H1 (cell line): ENCODE measurements around the gene BTRC. TPM values are rescaled to one million over a fixed set of nuclear protein-coding genes. Genes with fewer than 3 reads are reported as not detected.

Experiments
- CTCF ChIA-PET: fragments of 300-600 bp; sonication (Branson Sonifier 250); formaldehyde crosslinking; loops from one replicate; lab custom pipeline; 2021; ENCODE audit not compliant: partially characterized antibody; lab: Charles Lee
- POLR2A ChIA-PET: fragments of 300-600 bp; sonication (Branson Sonifier 250); formaldehyde crosslinking; loops from one replicate; lab custom pipeline; 2021; ENCODE audit warnings: inconsistent platforms; ENCODE audit not compliant: partially characterized antibody; lab: Charles Lee
- DNase-seq, 2 experiments: peaks; one replicate each; pipeline versions ENCODE4 v3.0.0 to v3.0.0-alpha.2; 2010 to 2022; ENCODE audit warnings: low spot score in 2 of 2, low read depth in 1 of 2, mixed read lengths in 1 of 2
- FAIRE-seq: peaks from 2 replicates; lab custom pipeline; 2011; peaks lifted over from hg19 to GRCh38; lab: Jason Lieb, UNC
- H2AFZ ChIP-seq: 2 replicates; pipeline ENCODE4 v1.8.1; 2012; ENCODE audit warnings: low read length, inconsistent platforms
- H2AK5ac ChIP-seq: 2 replicates; pipeline ENCODE4 v1.6.1; 2013; ENCODE audit warnings: low read depth, low read length
- H2BK120ac ChIP-seq: replicated peaks from 2 replicates; pipeline ENCODE3; 2013; ENCODE audit warnings: low read depth, low read length, inconsistent platforms
- H2BK12ac ChIP-seq: 2 replicates; pipeline ENCODE4 v1.6.1; 2013; ENCODE audit warnings: low read depth, low read length
- H2BK15ac ChIP-seq: 2 replicates; pipeline ENCODE4 v1.6.1; 2013; ENCODE audit warnings: low read length
- H2BK20ac ChIP-seq: 2 replicates; pipeline ENCODE4 v1.6.1; 2013; ENCODE audit warnings: low read length
- H2BK5ac ChIP-seq: 2 replicates; pipeline ENCODE4 v1.6.1; 2013; ENCODE audit warnings: low read depth, low read length
- H3K14ac ChIP-seq: 2 replicates; pipeline ENCODE4 v1.6.1; 2013; ENCODE audit warnings: inconsistent platforms; ENCODE audit not compliant: insufficient read length
- H3K18ac ChIP-seq: 2 replicates; pipeline ENCODE4 v1.6.1; 2013; ENCODE audit warnings: low read length; ENCODE audit errors: extremely low read depth
- H3K23ac ChIP-seq: 2 replicates; pipeline ENCODE4 v1.6.1; 2013; ENCODE audit warnings: inconsistent platforms; ENCODE audit not compliant: insufficient read length
- H3K23me2 ChIP-seq: 2 replicates; pipeline ENCODE4 v1.6.1; 2013; ENCODE audit warnings: low read depth, low read length
- H3K27ac ChIP-seq: 2 replicates; pipeline ENCODE4 v1.6.1; 2011; ENCODE audit warnings: low read depth, low read length, inconsistent platforms
- H3K27me3 ChIP-seq, 4 experiments: replicated peaks in 1 of 4; 1 replicate in 1 of 4; 2 replicates in 3 of 4; pipeline versions ENCODE4 v1.6.1 to v1.8.1; 2011 to 2013; ENCODE audit warnings: low read length in 3 of 4, mild to moderate bottlenecking in 3 of 4, inconsistent platforms in 2 of 4, mixed read lengths in 2 of 4, moderate library complexity in 1 of 4; ENCODE audit not compliant: control insufficient read depth in 3 of 4, insufficient read depth in 3 of 4; ENCODE audit errors: extremely low read depth in 1 of 4
- H3K36me3 ChIP-seq, 4 experiments: 2 replicates each; pipeline versions ENCODE4 v1.6.1 to v1.8.1; 2011 to 2013; ENCODE audit warnings: mild to moderate bottlenecking in 4 of 4, low read length in 3 of 4, moderate library complexity in 2 of 4, control low read depth in 1 of 4, inconsistent platforms in 1 of 4; ENCODE audit not compliant: insufficient read depth in 4 of 4, control insufficient read depth in 2 of 4
- H3K4ac ChIP-seq: replicated peaks from 2 replicates; pipeline ENCODE3; 2013; ENCODE audit warnings: low read length, low read depth, mixed read lengths, inconsistent platforms; ENCODE audit not compliant: insufficient read length
- H3K4me1 ChIP-seq, 4 experiments: replicated peaks in 1 of 4; 1 replicate in 1 of 4; 2 replicates in 3 of 4; pipeline versions ENCODE4 v1.6.1 to v1.8.1; 2011 to 2013; ENCODE audit warnings: low read length in 3 of 4, inconsistent platforms in 2 of 4, mixed read lengths in 1 of 4; ENCODE audit not compliant: insufficient read depth in 4 of 4, control insufficient read depth in 3 of 4
- H3K4me2 ChIP-seq, 2 experiments: 2 replicates each; pipeline versions ENCODE4 v1.6.1 to v1.8.1; 2011 to 2013; ENCODE audit warnings: low read depth in 2 of 2, low read length in 2 of 2, control low read depth in 1 of 2, inconsistent platforms in 1 of 2, mild to moderate bottlenecking in 1 of 2; ENCODE audit not compliant: insufficient read depth in 1 of 2
- H3K4me3 ChIP-seq, 4 experiments: fragments of 200-600, 300-600 bp in 1 of 4; sonication (generic), shearing (Covaris generic), sonication (Bioruptor Twin) in 1 of 4; 2 replicates each; pipeline versions ENCODE4 v1.5.1 to v1.8.1; 2011 to 2016; ENCODE audit warnings: low read length in 4 of 4, low read depth in 3 of 4, control low read depth in 2 of 4, inconsistent platforms in 2 of 4, mild to moderate bottlenecking in 2 of 4, mixed read lengths in 1 of 4, moderate library complexity in 1 of 4; ENCODE audit not compliant: insufficient read depth in 2 of 4; ENCODE audit errors: extremely low read depth in 1 of 4
- H3K56ac ChIP-seq: replicated peaks from 2 replicates; pipeline ENCODE3; 2013; ENCODE audit warnings: low read depth, mild to moderate bottlenecking, mixed read lengths, low read length, inconsistent platforms; ENCODE audit not compliant: insufficient read length
- H3K79me1 ChIP-seq: 2 replicates; pipeline ENCODE4 v1.6.1; 2013; ENCODE audit warnings: low read depth, low read length, control low read depth
- H3K79me2 ChIP-seq, 2 experiments: 2 replicates each; pipeline versions ENCODE4 v1.6.1 to v1.8.1; 2012 to 2013; ENCODE audit warnings: low read length in 2 of 2, mild to moderate bottlenecking in 2 of 2, inconsistent platforms in 1 of 2; ENCODE audit not compliant: insufficient read depth in 2 of 2, control insufficient read depth in 1 of 2
- H3K9ac ChIP-seq, 4 experiments: replicated peaks in 1 of 4; 1 replicate in 1 of 4; 2 replicates in 3 of 4; pipeline versions ENCODE4 v1.6.1 to v1.8.1; 2011 to 2013; ENCODE audit warnings: low read depth in 3 of 4, low read length in 3 of 4, control low read depth in 2 of 4, mild to moderate bottlenecking in 2 of 4, moderate library complexity in 2 of 4, inconsistent platforms in 1 of 4; ENCODE audit errors: extremely low read depth in 1 of 4
- H3K9me3 ChIP-seq, 2 experiments: 2 replicates each; pipeline versions ENCODE4 v1.6.1 to v1.8.1; 2012 to 2013; ENCODE audit warnings: mild to moderate bottlenecking in 2 of 2, moderate library complexity in 2 of 2, control low read depth in 1 of 2, inconsistent platforms in 1 of 2, low read depth in 1 of 2, low read length in 1 of 2, mixed read lengths in 1 of 2; ENCODE audit not compliant: insufficient read depth in 2 of 2
- H4K20me1 ChIP-seq, 2 experiments: replicated peaks in 1 of 2; 2 replicates each; pipeline versions ENCODE3 to v1.8.1; 2011 to 2013; ENCODE audit warnings: inconsistent platforms in 2 of 2, low read length in 2 of 2, mild to moderate bottlenecking in 1 of 2; ENCODE audit not compliant: insufficient read depth in 2 of 2, control insufficient read depth in 1 of 2
- H4K5ac ChIP-seq: 2 replicates; pipeline ENCODE4 v1.6.1; 2013; ENCODE audit warnings: low read length, low read depth, mixed read lengths, inconsistent platforms; ENCODE audit not compliant: insufficient read length
- H4K8ac ChIP-seq: 2 replicates; pipeline ENCODE4 v1.8.0; 2013; ENCODE audit warnings: mild to moderate bottlenecking, moderate library complexity, low read length, inconsistent platforms; ENCODE audit not compliant: insufficient read depth; ENCODE audit errors: extremely low read depth
- H4K91ac ChIP-seq: replicated peaks from 2 replicates; pipeline ENCODE3; 2013; ENCODE audit warnings: low read length, mixed read lengths, inconsistent platforms; ENCODE audit not compliant: insufficient read length
- JUN ChIP-seq: IDR thresholded peaks from 2 replicates; pipeline ENCODE4 v1.6.1; 2011; ENCODE audit warnings: low read depth, mild to moderate bottlenecking, improper control_type of control experiment, low read length
- WGBS, 2 experiments: shearing (Covaris generic) in 1 of 2; methylation state at CpG; one replicate each; pipeline versions ENCODE4 v1.1.6 to v1.1.7; 2013 to 2015; ENCODE audit warnings: low lambda C conversion rate in 2 of 2, mixed read lengths in 2 of 2, inconsistent platforms in 1 of 2, low coverage in 1 of 2, missing lambda C conversion rate in 1 of 2; ENCODE audit not compliant: insufficient replicate concordance in 2 of 2, insufficient coverage in 1 of 2, insufficient read length in 1 of 2; ENCODE audit errors: extremely low coverage in 1 of 2, missing lambda C conversion rate in 1 of 2; 5-methylcytosine and 5-hydroxymethylcytosine counted together
- polyA plus RNA-seq, 7 experiments: library from polyadenylated mRNA; depleted of rRNA in 3 of 7; stranded (reverse) in 5 of 7; unstranded in 2 of 7; fragments of >200 nt in 5 of 7; fragments of 200-250 nt in 2 of 7; gene quantifications; 1 replicate in 5 of 7; 2 replicates in 1 of 7; 4 replicates in 1 of 7; pipeline versions ENCODE4 v1.2.1 to v1.2.3, GENCODE V29; 2011 to 2013; ENCODE audit warnings: missing spikeins in 2 of 7, mixed read lengths in 2 of 7
- total RNA-seq: library from RNA; stranded (reverse); fragmentation: NEBNext Ultra II Directional; extraction: Animal tissue kit (Norgen Biotek cat#: 25700); gene quantifications from 2 replicates; pipeline ENCODE4 v1.2.1, GENCODE V29; 2021

Gene BTRC
- total and polyA plus RNA-seq, 2 of the 8 experiments (the other 6 are each of a cell fraction or from before 2014, with no cell fraction given): 9.9 to 24.7 TPM

GRCh38 chr10:101478956-101479355, 125.0 kb downstream of the BTRC start:
- POLR2A ChIA-PET: interaction anchor here (2.4 kb wide), 1 partner anchor 9 kb away, joined by 5 read pairs; no protein-coding TSS in a partner anchor
- no peaks in the 10 kb centered on the region for H3K36me3 ChIP-seq
- no peaks in the 10 kb centered on the region for H3K79me1 ChIP-seq
- H2BK15ac ChIP-seq: no peak overlapping the region
- no peak overlapping the region for H3K14ac ChIP-seq
- H2BK5ac ChIP-seq: no peak overlapping the region
- no peak overlapping the region for H3K27ac ChIP-seq
- H3K4me2 ChIP-seq: no peak overlapping the region
- no peaks in the 10 kb centered on the region for H3K9me3 ChIP-seq
- H2AFZ ChIP-seq: no peak overlapping the region
- 91% methylated on average over 1 of the region's 1 CpG; no CpG with 5 or more reads in 1 of the 2 experiments for WGBS, 2 experiments
- DNase-seq (no peak), FAIRE-seq (no peak)
- no peaks in the 10 kb centered on the region for H3K79me2 ChIP-seq
- H2AK5ac ChIP-seq: no peak overlapping the region
- H2BK120ac ChIP-seq: no peak overlapping the region
- H2BK20ac ChIP-seq: no peak overlapping the region
- H4K5ac ChIP-seq: no peak overlapping the region
- H2BK12ac ChIP-seq: no peak overlapping the region
- H3K56ac ChIP-seq: no peak overlapping the region
- CTCF ChIA-PET: interaction anchor here (0.6 to 1.7 kb wide), 2 partner anchors 12 to 66 kb away, joined by 3 to 4 read pairs; no protein-coding TSS in a partner anchor
- H4K8ac ChIP-seq: no peak overlapping the region
- no peaks in the 10 kb centered on the region for H3K27me3 ChIP-seq
- H3K23ac ChIP-seq: no peak overlapping the region
- H3K9ac ChIP-seq: no peak overlapping the region
- no peak for TF ChIP-seq JUN
- no peak overlapping the region for H3K4me3 ChIP-seq
- H3K18ac ChIP-seq: no peak overlapping the region
- no peak overlapping the region for H3K4ac ChIP-seq
- H3K23me2 ChIP-seq: no peaks in the 10 kb centered on the region
- no peaks in the 10 kb centered on the region for H4K20me1 ChIP-seq
- no peaks in the 10 kb centered on the region for H3K4me1 ChIP-seq
- no peak overlapping the region for H4K91ac ChIP-seq
